Gastrocnemius medialis (tissue), 4 donors: ENCODE results near the gene TSPAN7. TPM values are rescaled to one million over a fixed set of nuclear protein-coding genes. Genes with fewer than 3 reads are reported as not detected.

ENCODE experiments used
- ATAC-seq, 2 donors: fragments of 150-250 bp; one replicate each; pipeline ENCODE4 v1.9.1; 2016
- DNase-seq, 2 donors: peaks; one replicate each; pipeline ENCODE4 v3.0.0-alpha.2; 2019
- H3K27ac ChIP-seq, 4 donors: fragments of 200-600 bp; sonication (generic); 1 replicate in 1 of 4; 2 replicates in 3 of 4; pipeline ENCODE4 v1.5.1; 2016 to 2018; ENCODE audit warnings: mild to moderate bottlenecking in 2 of 4, moderate library complexity in 1 of 4
- H3K27me3 ChIP-seq, 3 donors: fragments of 200-600 bp; sonication (generic) in 2 of 3; 1 replicate in 1 of 3; 2 replicates in 2 of 3; pipeline versions ENCODE4 v1.5.1 to v1.6.0; 2016 to 2019; ENCODE audit warnings: mild to moderate bottlenecking in 1 of 3, moderate library complexity in 1 of 3
- H3K36me3 ChIP-seq, 2 donors: fragments of 200-600 bp; sonication (generic) in 1 of 2; one replicate each; pipeline ENCODE4 v1.5.1; 2017 to 2018
- H3K4me1 ChIP-seq, 2 donors: fragments of 200-600 bp; sonication (generic) in 1 of 2; one replicate each; pipeline ENCODE4 v1.5.1; 2016 to 2017; ENCODE audit warnings: mild to moderate bottlenecking in 2 of 2
- H3K4me3 ChIP-seq, 4 donors: fragments of 200-600 bp; sonication (generic) in 3 of 4; 1 replicate in 1 of 4; 2 replicates in 3 of 4; pipeline ENCODE4 v1.5.1; 2016 to 2019; ENCODE audit warnings: mild to moderate bottlenecking in 2 of 4
- H3K9me3 ChIP-seq, 3 donors: fragments of 200-600 bp; sonication (generic) in 2 of 3; 1 replicate in 1 of 3; 2 replicates in 2 of 3; pipeline ENCODE4 v1.5.1; 2016 to 2019
- POLR2A ChIP-seq, 2 donors: fragments of 450-650 bp; IDR thresholded peaks; one replicate each; pipeline ENCODE4 v1.6.1; 2017; ENCODE audit warnings: antibody characterized with exemption in 2 of 2, mild to moderate bottlenecking in 2 of 2, moderate library complexity in 2 of 2
- in situ Hi-C, 4 donors: fragments of 200-750 bp; cut with MboI; loops; one replicate each; pipeline versions ENCODE4 v1.15.0 to v1.8.0; 2017; ENCODE audit warnings: low sequenced_read_pairs in 4 of 4
- intact Hi-C: fragments of 100-400 bp; cut with DNase I; formaldehyde crosslinking; loops from one replicate; pipeline ENCODE4 v1.15.1; 2023; ENCODE audit warnings: low total_unique reads
- total RNA-seq, 4 donors: library from RNA; depleted of rRNA; stranded (reverse); fragments of >200 nt; gene quantifications; one replicate each; pipeline versions ENCODE4 v1.1.0 to v1.2.3, GENCODE V29; 2016
- TF ChIP-seq, protein P1 (sequence below), 5 experiments: fragments of 450-650 bp in 3 of 5; fragments of 200-600 bp in 2 of 5; sonication (generic) in 2 of 5; IDR thresholded peaks in 4 of 5; conservative IDR thresholded peaks in 1 of 5; 1 replicate in 4 of 5; 2 replicates in 1 of 5; pipeline ENCODE4 v1.5.1; 2016 to 2019; ENCODE audit warnings: antibody characterized with exemption in 5 of 5, mild to moderate bottlenecking in 3 of 5, moderate library complexity in 3 of 5

The TSPAN7 gene, protein sequence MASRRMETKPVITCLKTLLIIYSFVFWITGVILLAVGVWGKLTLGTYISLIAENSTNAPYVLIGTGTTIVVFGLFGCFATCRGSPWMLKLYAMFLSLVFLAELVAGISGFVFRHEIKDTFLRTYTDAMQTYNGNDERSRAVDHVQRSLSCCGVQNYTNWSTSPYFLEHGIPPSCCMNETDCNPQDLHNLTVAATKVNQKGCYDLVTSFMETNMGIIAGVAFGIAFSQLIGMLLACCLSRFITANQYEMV
- 100 to 1,000 TPM in 2 of 4 donors, 10 to 100 TPM in 2; 38.1 to 288 (median 130) TPM for total RNA-seq

DNA sequence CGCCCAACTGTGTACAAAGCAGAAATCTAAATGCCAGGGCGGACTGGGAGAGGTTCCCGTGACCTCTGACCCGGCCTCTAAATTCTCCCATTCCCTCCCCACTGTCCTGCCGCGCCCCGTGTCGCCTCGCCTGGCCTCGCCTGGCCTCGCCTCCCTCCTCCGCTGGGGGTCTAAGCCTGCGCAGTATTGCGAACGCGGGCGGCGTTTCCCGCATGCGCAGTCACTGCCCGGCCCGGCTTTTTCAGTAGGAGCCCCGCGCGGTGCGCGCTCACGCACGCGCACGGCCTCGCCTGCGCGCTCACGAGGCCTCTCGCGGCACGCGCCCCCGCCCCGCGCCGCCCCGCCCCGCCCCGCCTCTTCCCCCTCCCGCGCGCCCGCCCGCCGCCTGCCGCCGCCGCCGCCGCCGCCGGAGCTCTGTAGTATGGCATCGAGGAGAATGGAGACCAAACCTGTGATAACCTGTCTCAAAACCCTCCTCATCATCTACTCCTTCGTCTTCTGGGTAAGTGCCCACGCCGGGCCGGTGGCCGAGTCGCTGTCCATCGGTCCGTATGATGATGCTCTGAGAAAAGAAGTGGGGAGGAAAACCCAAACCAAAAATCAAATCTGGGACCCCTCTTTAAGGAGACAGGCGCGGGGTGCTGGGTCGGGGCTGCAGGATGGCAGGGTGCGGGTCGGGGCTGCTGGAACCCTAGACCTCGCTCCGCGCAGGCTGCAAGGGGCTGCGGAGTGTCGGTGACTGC lies at the start of gene TSPAN7:
Gene TSPAN7, plus strand, starts transcription at position 417 of the 743 bp plus-strand sequence. Its CDS starts 5 bp downstream, at position 422.
- Histone ChIP-seq H3K9me3 (no peaks in the 10 kb centered on the region), H3K27ac (peak within 1 kb of the TSS; percentile 84 to 88 (median 86)), H3K4me1 (peaks cover 0 to 5% of the 10 kb centered on the region in 2 donors), H3K27me3 (no peaks in the 10 kb centered on the region), H3K4me3 (peak within 1 kb of the TSS; percentile 69 to 73 (median 70)), H3K36me3 (no peaks in the 10 kb centered on the region)
- TF ChIP-seq POLR2A (IDR thresholded peaks at IDR 0.05), result peak in 1 of 2 donors; percentile 29
- TF ChIP-seq, protein P1, sequence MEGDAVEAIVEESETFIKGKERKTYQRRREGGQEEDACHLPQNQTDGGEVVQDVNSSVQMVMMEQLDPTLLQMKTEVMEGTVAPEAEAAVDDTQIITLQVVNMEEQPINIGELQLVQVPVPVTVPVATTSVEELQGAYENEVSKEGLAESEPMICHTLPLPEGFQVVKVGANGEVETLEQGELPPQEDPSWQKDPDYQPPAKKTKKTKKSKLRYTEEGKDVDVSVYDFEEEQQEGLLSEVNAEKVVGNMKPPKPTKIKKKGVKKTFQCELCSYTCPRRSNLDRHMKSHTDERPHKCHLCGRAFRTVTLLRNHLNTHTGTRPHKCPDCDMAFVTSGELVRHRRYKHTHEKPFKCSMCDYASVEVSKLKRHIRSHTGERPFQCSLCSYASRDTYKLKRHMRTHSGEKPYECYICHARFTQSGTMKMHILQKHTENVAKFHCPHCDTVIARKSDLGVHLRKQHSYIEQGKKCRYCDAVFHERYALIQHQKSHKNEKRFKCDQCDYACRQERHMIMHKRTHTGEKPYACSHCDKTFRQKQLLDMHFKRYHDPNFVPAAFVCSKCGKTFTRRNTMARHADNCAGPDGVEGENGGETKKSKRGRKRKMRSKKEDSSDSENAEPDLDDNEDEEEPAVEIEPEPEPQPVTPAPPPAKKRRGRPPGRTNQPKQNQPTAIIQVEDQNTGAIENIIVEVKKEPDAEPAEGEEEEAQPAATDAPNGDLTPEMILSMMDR (IDR thresholded peaks at IDR 0.05 in 4 of 5, conservative IDR thresholded peaks at IDR 0.05 in 1 of 5), result no peak
- in situ Hi-C loops (loop anchor here in 1 of 4 donors (25.0 kb wide), 1 partner anchor 99 kb away; no protein-coding TSS in a partner anchor), intact Hi-C loops (loop anchor here (2.0 to 5.0 kb wide), 2 partner anchors 51 to 90 kb away; no protein-coding TSS in a partner anchor)
- ATAC-seq, result peak; percentile 70 to 78
- DNase-seq, result peak; percentile 56 to 77

DNA sequence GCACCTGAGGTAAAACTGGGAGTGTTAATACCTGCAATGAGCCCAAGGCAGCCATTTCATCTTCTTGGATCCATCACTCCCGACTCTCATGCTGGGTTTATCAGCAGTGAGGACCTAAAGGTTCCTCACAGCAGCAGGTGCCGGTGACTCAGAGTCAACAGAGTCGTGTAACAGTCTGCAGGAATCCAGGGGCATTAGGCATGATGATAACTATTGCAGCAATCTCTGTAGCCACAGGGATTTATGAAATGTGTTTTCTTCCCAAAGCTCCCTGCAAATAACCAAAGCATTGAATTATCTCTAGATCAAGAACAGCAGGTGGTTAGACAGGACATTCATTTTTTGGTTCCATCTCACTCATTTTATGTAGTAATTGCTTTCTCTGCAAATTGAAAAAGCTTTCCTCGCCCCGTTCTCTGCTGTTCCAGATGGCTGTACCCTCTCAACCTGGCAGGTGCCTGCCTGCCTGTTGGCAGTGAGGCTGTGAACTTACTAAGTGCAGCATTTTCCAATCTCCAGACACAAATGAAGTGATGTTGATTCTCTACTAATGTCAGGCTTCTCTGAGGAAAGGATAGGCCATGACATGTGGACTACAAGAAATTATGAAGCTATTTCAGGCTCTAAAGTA lies 48.1 kb upstream of the TSPAN7 start:
- H3K9me3 ChIP-seq, result no peaks in the 10 kb centered on the region
- ATAC-seq (peak; percentile 78 to 93), DNase-seq (peak; percentile 23 to 43)
- H3K27me3 ChIP-seq, result no peaks in the 10 kb centered on the region
- TF ChIP-seq POLR2A (IDR thresholded peaks at IDR 0.05), result no peak
- TF ChIP-seq, protein P1 (IDR thresholded peaks at IDR 0.05 in 4 of 5, conservative IDR thresholded peaks at IDR 0.05 in 1 of 5), result no peak
- peak overlapping the region; percentile 38 to 66 (median 55) for H3K27ac ChIP-seq
- peaks cover 4 to 9% of the 10 kb centered on the region in 2 donors for H3K4me1 ChIP-seq
- intact Hi-C loops (loop anchor here (2.0 kb wide), 1 partner anchor 50 kb away; no protein-coding TSS in a partner anchor), in situ Hi-C loops (no loop called here)
- no peak overlapping the region for H3K4me3 ChIP-seq
- no peaks in the 10 kb centered on the region for H3K36me3 ChIP-seq

DNA sequence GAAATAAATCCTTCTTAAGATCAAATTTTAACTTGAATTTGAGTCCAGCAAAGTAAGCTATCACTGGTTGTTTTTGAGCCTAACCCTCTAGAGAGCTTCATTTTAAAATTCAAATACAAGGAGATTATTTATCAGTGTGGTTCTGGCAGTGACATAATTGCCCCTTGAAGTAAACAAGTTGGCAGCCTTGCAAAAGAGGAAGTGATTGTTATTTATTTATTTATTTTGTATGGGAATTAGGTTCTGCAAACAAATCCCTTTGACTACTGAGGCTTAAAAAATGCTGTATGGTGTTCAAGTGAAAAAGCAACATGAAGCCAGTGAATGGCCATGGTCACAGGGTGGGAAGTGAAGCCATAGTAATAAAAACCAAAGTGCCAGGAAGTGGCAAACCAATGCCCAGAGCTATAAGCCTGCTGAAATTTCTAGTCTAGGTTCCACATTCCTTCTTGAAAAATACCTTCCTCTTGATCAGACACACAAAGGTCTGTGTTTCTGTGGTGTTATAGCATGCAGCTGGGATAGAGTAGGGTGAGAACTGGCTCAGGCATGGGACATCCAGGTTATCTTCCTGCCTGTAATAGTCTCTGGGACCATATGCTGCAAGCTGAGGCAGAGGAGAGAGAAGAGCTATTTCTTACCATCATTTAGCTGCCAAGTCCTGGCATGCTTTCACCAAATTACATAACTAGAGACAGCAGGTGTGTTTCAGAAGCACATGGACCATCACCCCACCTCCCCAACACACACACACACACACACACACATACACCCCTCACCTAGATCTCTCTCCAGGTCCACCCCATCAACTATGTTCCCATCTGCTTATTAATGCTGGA lies 47.1 kb upstream of the TSPAN7 start:
- peak overlapping the region in 3 of 4 donors; percentile 38 to 66 (median 64) for H3K27ac ChIP-seq
- in situ Hi-C loops (no loop called here), intact Hi-C loops (no loop called here)
- H3K36me3 ChIP-seq, result no peaks in the 10 kb centered on the region
- peaks cover 4 to 9% of the 10 kb centered on the region in 2 donors for H3K4me1 ChIP-seq
- DNase-seq (peak in 1 of 2 donors; percentile 7), ATAC-seq (peak; percentile 41 to 49)
- no peaks in the 10 kb centered on the region for H3K9me3 ChIP-seq
- no peak overlapping the region for H3K4me3 ChIP-seq
- no peaks in the 10 kb centered on the region for H3K27me3 ChIP-seq
- TF ChIP-seq POLR2A (IDR thresholded peaks at IDR 0.05), result no peak
- TF ChIP-seq, protein P1 (IDR thresholded peaks at IDR 0.05 in 4 of 5, conservative IDR thresholded peaks at IDR 0.05 in 1 of 5), result no peak

DNA sequence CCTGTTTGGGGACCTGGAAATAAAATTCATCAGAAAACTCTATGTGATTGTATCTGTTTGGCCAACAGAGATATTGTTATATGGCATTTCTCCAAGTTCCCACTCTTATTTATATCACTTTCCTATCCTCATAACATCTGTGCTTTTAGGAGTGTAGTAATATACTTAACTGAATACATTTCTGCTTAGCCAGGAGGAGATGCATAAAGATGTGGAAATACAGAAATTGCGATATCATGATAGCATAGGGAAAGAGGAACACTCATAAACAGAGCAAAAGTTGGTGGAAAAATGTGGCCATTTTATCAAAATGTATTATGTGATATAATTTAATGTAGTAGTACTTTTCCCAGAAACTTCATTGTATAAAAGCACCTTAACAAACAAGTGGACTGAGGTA lies 46.1 kb upstream of the TSPAN7 start:
- Histone ChIP-seq H3K9me3 (no peaks in the 10 kb centered on the region), H3K27ac (no peak overlapping the region), H3K27me3 (no peaks in the 10 kb centered on the region), H3K4me3 (no peak overlapping the region), H3K36me3 (no peaks in the 10 kb centered on the region), H3K4me1 (peaks cover 4 to 9% of the 10 kb centered on the region in 2 donors)
- in situ Hi-C loops, result no loop called here
- TF ChIP-seq, protein P1 (IDR thresholded peaks at IDR 0.05 in 4 of 5, conservative IDR thresholded peaks at IDR 0.05 in 1 of 5), result no peak
- no peak for TF ChIP-seq POLR2A (IDR thresholded peaks at IDR 0.05)
- no peak for DNase-seq
- no peak for ATAC-seq
- intact Hi-C loops, result no loop called here
